NCI-H2081 treated with DMSO at 0.1 percent for 48 hours (cell line): ENCODE data around the gene MLLT6.

ENCODE experiments used
- DNase-seq: peaks from one replicate; lab custom pipeline; 2025; lab: John Stamatoyannopoulos, UW

MLLT6 gene

DNA sequence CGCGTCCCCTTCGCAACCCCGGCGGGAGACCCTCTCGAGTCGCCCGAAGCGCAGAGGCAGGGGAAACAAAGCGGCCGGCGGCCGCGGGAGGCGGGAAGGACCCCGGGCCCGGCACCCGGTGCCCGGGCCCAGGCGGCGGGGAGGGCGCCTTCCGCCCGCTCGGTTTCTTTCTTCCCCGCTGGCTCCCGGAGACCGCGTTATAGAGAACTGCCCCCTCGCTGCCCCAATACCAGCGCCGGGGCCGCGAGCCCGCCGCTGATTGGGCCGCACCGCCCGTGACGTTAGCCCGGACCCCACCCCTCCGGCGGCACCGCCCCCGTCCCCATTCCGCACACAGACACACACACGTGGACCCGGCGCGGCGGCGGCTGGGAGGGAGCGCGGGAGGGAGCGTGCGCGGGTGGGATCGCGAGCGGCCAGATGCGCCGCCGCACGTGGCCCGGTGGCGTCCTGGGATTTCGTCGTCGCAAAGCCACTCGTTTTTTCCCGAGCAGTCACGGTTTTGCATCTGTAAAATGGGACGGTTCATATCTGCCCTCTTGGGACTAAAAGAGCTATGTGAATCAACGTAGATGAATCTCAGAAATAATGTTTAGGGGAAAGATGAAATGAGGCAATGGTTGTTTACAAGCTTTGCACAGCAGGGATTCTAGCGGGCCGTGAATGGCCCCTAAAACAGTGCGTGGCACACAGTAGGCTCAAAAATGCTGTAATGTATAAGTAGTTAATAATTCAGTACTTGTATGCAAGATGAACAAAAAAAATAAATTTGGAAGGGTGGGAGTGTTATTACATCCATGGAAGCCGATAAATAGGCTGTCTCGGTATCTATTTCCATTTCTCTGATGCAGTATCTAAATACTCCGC, 30.1 kb upstream of the MLLT6 start, which contains the start of gene EPOP:
EPOP (minus strand) TSS at position 209 of the 867 bp plus-strand sequence. CDS start 462 bp downstream, outside the sequence.
- DNase-seq: peak; percentile 53

DNA sequence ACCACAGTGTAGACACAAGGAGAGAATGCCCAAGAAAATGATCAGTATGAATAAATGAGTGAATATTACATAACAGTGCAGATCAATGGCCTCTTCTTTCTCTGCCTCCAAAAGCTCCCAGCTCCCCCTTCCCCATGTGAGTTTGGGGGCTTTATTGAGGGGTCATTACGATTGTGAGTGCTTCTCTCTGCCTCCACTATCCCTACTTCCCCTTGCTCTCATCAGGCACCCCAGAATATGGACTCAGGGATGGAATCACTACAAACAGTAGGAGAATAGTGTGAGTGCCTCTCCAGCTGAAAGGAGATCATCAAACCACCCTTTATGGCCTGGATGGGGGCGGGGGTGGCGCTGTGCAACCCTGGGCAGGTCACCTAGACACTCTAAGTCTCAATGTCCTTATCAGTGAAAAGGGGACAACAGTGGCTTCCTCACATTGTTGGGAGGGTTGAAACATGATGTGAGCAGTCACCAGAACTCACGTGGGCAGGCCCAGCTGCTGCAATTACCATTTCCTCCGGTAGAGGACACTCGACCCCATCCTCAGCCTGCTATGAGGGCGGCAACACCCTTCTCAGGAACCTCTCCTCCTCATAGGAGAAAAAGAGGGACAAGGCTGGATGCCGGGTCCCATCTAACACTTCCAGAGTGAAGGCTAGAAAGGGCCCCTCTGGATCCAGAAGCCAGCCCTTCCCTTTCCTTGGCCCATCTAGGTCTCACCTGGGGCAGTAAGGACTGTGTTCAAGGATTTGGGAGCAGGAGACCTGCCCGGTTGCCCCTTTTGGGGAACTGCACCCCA, 28.2 kb upstream of the MLLT6 start:
- peak; percentile 50 for DNase-seq

GRCh38 chr17:38677819-38678218, 27.3 kb upstream of the MLLT6 start:
- DNase-seq: no peak

DNA sequence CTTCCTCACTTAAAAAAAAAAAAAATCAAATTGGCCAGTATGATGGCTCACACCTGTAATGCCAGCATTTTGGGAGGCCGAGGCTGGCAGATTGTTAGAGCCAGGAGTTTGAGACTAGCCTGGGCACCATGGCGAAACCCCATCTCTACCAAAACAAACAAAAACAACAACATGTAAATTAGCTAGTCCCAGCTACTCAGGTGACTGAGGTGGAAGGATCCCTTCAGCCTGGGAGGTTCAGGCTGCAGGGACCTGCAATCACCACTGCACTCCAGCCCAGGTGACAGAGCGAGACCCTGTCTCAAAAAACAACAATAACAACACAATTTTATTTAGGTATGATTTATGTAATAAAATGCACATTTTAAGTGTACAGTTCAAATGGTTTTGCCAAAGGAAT, 24.0 kb upstream of the MLLT6 start:
- DNase-seq: no peak

GRCh38 chr17:38685491-38685890, 19.6 kb upstream of the MLLT6 start:
- DNase-seq: no peak

DNA sequence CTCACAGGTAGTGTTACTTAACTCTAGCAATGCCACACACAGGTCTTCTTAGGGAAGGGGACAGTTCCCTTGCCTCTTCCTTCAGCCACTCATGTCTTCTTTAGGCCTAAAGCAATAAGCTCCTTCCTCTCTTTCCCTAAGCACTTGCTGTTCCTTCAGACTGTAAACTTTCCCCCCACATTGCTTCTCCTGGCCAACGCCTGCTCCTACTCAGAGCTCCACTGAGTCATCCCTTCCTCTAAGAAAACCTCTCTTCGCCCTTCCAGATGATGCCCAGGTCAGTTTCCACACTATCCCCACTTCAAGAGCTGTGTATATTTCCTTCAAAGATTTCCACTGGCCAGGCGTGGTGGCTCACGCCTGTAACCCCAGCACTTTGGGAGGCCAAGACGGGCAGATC, 17.8 kb upstream of the MLLT6 start:
- DNase-seq: no peak

DNA sequence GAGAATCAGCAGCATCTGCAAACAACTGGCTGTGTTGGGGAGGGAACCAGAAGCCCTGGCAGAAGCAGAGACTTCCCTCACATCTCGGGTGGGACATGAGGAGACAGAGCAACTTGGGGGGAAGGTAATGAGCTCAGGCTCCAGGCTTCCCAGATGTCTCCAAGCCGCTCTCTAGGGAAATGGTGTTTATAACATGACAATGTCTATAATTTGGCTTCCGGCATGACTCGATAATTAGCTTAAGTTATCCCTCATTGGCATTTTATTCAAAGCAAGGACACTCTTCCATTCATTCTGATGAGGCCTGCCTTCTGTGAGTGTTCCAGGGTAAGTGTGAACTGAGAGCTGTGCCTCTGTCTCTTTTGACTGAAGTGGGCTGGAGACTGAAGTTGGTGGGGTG, 14.7 kb upstream of the MLLT6 start:
- no peak for DNase-seq

- DNase-seq: no peak
These were observed 13.9 kb upstream of the MLLT6 start for GRCh38 chr17:38691154-38691553.

DNA sequence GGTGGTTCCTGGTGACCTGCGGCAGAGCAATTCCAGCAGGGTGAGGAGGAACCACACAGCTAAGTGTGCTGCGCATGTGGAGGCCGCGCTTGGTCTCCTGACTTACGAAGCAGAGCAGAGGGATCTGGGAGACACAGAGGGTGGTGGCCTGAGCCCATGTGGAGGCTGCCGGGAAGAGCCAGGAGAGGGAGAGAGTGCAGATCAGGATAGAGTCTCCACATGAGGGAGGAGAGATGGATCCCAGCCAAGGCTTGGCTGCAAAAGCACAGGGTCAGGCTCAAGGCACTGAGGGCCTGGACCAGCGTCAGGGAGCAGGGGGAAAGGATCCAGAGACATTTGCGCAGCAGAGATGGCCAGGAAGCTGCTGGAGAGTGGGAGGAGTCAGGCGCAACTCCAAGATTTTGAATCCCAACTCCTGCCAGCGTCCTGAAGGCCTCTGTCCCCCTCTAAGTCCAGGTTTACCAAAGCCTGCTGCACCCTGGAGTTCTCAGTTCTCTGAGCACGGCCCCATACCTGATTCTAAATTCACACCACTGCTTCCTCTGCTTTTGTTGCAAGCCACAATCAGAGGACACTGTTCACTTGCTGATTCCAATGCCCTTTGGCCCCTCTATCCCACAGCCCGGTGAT, 11.3 kb upstream of the MLLT6 start:
- no peak for DNase-seq

DNA sequence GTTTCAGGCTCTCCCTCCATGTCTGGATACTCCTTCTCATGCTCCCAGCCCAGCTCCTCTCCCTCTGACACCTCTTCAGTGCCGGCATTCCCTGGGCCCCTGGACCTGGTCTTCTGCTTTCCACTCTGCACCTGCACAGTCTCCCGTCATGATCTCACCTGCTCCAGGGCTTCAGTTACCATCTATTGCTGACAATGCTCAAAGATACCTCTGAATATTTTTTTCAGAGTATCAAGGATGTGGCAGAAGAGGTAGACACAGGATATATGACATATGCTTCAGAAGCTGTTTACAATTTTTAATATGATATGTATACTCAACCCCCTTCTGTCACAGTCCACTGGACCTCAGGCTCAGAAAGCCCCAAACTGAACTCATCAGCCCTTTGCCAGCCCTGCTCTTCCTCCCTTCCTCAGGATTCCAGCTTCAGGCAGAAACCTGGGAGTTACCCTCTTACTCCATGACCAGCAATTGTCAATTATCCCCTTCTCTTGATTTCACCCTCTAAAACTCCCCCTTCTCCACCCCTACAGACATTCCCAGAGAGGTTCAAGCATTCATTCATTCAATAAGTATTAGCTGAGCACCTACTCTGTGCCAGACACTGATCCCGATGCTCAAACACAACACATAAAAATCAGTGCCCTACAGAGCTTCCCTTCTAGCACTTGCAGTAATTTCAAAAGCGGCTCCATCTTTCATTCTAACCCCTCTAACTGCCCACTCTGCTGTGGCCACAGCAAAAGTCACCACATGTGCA, 7.8 kb upstream of the MLLT6 start:
- no peak for DNase-seq

DNA sequence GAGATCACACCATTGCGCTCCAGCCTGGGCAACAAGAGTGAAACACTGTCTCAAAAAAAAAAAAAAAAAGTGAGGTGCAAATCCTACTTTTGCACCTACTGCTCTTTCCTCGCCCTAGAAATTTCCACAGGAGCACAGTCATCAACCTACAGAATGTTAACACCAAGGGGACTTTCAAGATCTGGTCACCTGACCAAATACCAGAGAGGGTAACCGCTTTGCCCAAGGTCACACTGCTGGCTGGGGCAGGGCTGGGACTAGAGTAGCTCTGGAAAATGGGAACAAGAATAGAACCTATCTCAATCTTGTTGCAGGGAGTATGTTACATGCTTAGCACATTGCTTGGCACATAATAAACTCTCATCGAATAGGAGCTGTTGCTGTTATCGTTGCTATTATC, 6.3 kb upstream of the MLLT6 start:
- no peak for DNase-seq

DNA sequence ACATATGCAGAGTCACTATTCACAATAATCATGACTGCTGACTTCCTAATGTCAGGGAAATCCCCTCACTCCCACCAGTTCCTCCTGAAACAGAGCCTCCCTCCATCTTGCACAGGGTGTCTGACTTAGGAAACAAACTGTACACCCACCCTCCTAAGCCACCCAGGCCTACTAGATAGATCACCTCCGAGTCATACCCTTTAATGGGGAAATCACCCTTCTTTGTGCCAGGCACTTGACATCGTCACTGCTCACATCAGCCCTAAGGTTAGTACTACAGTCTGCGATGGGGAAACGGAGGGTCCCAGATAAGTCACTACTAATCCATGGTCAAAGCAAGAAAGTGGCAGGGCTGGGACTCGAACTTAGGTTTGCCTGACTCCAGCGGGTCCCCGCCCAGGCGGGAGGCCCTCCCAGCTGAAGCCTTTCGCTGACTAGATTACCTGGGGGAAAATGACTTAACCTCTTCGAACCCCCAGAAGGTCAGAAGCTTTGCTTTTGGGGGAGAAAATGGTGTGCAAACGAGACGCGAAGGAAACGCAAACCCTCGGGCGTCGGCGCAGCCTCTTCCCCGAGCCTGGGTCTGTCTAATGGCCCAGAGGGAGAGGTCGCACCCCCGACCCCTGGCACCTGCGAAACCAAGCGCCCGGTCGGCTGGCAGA, 3.4 kb upstream of the MLLT6 start:
- no peak for DNase-seq

- DNase-seq: peak; percentile 15
These were observed 2.7 kb upstream of the MLLT6 start for GRCh38 chr17:38702166-38702915.

GRCh38 chr17:38702916-38703741, 1.9 kb upstream of the MLLT6 start:
- DNase-seq: no peak

GRCh38 chr17:38703742-38704605, 1.1 kb upstream of the MLLT6 start:
- DNase-seq: peak; percentile 90

DNA sequence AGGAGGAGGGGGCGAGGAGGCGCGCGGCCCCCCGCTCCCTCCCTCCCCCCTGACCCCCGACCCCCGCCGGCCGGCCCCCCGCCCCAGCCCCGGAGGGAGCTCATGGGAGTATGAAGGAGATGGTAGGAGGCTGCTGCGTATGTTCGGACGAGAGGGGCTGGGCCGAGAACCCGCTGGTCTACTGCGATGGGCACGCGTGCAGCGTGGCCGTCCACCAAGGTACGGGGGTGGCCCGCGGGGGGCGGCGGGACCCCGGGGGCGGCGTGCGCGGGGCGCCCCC, 390 bp downstream of the MLLT6 start:
- DNase-seq: no peak

- no peak for DNase-seq
These were observed 881 bp downstream of the MLLT6 start for GRCh38 chr17:38705803-38706504.

GRCh38 chr17:38706505-38707216, 1.6 kb downstream of the MLLT6 start:
- DNase-seq: no peak
